Right kidney (tissue), 1 donor: Measurements from ENCODE around the gene CFTR.
"Not testable (repeated sequence)": the region's sequence is repeated elsewhere in the genome, so short reads cannot be mapped to it uniquely, and the experiment has no call there.

Source experiments
- DNase-seq: peaks from one replicate; pipeline ENCODE4 v3.0.0-alpha.2; 2016

CFTR gene

GRCh38 chr7:117688126-117688525 lies 208.3 kb downstream of the CFTR start:
- no peak for DNase-seq

GRCh38 chr7:117689406-117689805 lies 209.6 kb downstream of the CFTR start:
- no peak for DNase-seq

GRCh38 chr7:117690147-117690546 lies 210.3 kb downstream of the CFTR start:
- DNase-seq: no peak

DNA sequence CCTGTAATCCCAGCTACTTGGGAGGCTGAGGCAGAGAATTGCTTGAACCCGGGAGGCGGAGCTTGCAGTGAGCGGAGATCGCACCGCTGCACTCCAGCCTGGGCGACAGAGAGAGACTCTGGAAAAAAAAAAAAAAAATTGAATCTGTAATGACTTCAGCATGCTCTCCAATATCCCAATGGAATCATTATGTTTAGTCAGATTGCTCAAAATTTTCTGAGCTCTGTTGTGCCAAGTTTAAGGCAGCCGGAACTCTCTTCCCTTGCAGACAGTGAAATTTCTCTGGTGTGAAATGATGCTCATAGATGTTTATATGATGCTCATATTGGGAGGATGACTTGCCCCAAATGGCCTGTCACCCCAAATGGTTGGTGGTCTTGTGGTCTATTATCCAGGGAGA lies 212.5 kb downstream of the CFTR start:
- no peak for DNase-seq

- DNase-seq: no peak
Observed at GRCh38 chr7:117698018-117698417, 218.2 kb downstream of the CFTR start.

DNA sequence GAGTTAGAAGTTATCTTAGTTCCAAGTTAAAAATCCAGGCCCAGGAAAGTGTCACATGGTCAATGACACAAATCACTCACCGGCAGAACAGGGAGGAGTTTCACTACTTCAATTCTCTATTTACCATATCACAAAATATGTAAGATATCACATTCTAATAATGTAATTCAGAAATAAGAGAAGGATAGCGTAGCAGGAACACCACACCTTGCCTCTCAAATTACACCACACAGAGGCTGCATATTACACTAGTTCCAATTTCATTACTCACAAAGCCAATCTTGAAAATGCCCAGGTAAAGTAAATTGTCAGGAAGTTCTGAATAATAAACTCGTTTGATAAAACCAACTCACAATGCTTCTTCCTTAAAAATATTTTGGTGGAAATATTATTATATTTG lies 224.2 kb downstream of the CFTR start:
- no peak for DNase-seq

DNA sequence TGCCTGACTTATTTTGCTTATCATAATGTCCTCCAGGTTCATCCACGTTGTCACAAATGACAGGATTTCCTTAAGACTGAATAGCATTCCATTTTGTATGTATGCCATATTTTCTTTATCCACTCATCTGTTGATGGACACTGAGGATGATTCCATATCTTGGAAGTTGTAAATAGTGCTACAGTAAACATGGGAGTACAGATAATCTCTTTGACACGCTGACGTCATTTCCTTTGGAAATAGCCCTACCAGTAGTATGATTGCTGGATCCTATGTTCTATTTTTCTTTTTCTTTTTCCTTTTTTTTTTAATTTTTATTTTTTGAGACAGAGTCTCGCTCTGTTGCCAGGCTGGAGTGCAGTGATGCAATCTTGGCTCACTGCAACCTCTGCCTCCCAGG lies 225.8 kb downstream of the CFTR start:
- DNase-seq: no peak

GRCh38 chr7:117706210-117706609 lies 226.4 kb downstream of the CFTR start:
- no peak for DNase-seq

DNA sequence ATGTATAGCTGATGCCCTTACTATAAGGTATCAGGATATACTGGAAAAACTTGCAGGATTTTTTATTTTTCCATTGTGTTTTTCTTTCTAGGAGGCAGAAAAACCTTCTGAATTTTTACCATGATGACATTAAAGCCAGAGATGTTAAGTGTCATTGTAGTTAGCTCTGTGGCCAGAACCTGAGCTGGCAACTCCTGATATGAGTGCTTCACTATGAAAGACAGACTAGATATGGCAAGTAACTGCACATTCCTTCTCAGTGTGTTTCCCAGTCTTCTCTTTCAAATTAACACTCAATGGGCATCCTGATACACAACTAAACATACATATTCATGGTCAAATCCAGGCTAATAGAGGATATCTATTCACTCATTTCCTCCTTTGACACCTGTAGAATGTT lies 227.3 kb downstream of the CFTR start:
- no peak for DNase-seq

- not testable (repeated sequence) for DNase-seq
Observed at GRCh38 chr7:117708173-117708572, 228.3 kb downstream of the CFTR start.

- DNase-seq: no peak
Observed at GRCh38 chr7:117711556-117711955, 231.7 kb downstream of the CFTR start.

DNA sequence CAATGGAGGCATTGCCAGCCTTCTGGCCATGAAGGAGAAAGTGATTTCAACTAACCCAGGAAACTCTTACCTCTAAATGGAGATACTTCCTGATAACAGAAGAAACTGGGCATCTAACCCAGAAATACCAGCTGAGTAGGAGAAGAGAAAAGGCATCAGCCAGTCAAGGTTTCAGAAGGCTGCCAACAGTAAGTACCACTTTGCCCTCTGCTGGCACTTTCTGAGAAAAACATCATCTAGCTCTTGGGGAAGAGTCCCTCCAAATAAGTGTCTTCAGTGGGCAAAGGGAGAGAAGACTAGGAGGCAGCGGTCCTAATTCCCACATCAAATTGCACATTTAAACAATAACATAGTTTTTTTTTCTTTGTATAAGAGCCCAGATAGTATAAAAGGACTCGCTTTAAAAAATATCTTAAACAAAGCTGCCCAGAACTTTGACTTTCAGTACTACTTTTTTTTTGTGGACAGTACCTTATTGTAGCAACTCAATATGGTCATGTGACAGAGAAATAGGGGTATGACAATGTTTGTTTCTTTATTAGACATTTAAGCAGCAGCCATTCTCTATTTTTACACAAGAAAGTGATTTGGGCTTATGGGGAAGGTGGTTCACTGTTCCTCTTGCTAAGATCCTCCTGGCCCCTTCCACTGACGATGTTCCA lies 236.1 kb downstream of the CFTR start:
- no peak for DNase-seq

- peak; percentile 21 for DNase-seq
Observed at GRCh38 chr7:117716707-117717299, 237.0 kb downstream of the CFTR start.

GRCh38 chr7:117717357-117717756 lies 237.5 kb downstream of the CFTR start:
- DNase-seq: no peak
